A549 treated with AZD2906 at 1 μM for 4 hours (cell line): ENCODE data around the gene ZFP14. TPM values are rescaled to one million over a fixed set of nuclear protein-coding genes. Genes with fewer than 3 reads are reported as not detected.

Experiments
- total RNA-seq: library from RNA; stranded (reverse); fragments of 200-300 nt; extraction: Qiagen RNA extraction; gene quantifications from 5 replicates; pipeline ENCODE4 v1.2.3, GENCODE V29; 2022

The ZFP14 gene
- total RNA-seq, result 1.5 to 2.3 TPM (median 2.0 TPM) in 5 replicates

GRCh38 chr19:36378625-36379509 lies at the start of gene ZFP14:
TSS of gene ZFP14 (minus strand) at chr19:36379201. CDS start at chr19:36367892, 11,309 bp downstream.

GRCh38 chr19:36418287-36419001 lies 39.4 kb upstream of the ZFP14 start, which contains the start of gene ZFP82:
TSS of gene ZFP82 (minus strand) at chr19:36418644. CDS start at chr19:36409789, 8,855 bp downstream.

Other genes starting within 250 kb of the ZFP14 start
- 1,516 to 2,255 TPM (median 2,139 TPM) in 5 replicates for gene CAPNS1, start 239.1 kb downstream of the ZFP14 start, total RNA-seq
- not detected in 5 replicates for gene COX7A1, start 226.8 kb downstream of the ZFP14 start, total RNA-seq
- 3.7 to 4.9 TPM (median 4.1 TPM) in 5 replicates for gene ZNF565, start 164.5 kb downstream of the ZFP14 start, total RNA-seq
- 104 to 170 TPM (median 114 TPM) in 5 replicates for gene ZNF146, start 164.1 kb downstream of the ZFP14 start, total RNA-seq
- 1.5 to 2.2 TPM (median 1.8 TPM) in 5 replicates for gene ZFP82, start 39.4 kb upstream of the ZFP14 start, total RNA-seq
- gene ZNF566, start 110.4 kb upstream of the ZFP14 start, total RNA-seq, result 8.0 to 10.1 TPM (median 8.2 TPM) in 5 replicates
- gene ZNF260, start 149.1 kb upstream of the ZFP14 start, total RNA-seq, result 5.4 to 12.3 TPM (median 6.1 TPM) in 5 replicates
- gene ZNF529, start 194.1 kb upstream of the ZFP14 start, total RNA-seq, result 2.1 to 3.2 TPM (median 2.5 TPM) in 5 replicates
- 0.01 to 0.10 TPM (median 0.02 TPM) in 3 of 5 replicates, not detected in the others for gene ZNF382, start 226.1 kb upstream of the ZFP14 start, total RNA-seq